Parathyroid adenoma (tissue), 2 donors: ENCODE data around the gene MAN2A2.
"Not testable (repeated sequence)": the region's sequence is repeated elsewhere in the genome, so short reads cannot be mapped to it uniquely, and the experiment has no call there.

ENCODE experiments used
- H2AFZ ChIP-seq: fragments of 300-600 bp; sonication (generic); one replicate; pipeline ENCODE4 v1.7.0; 2017; ENCODE audit warnings: antibody characterized with exemption, mild to moderate bottlenecking
- H3K27ac ChIP-seq: fragments of 300-600 bp; sonication (generic); one replicate; pipeline ENCODE4 v1.7.0; 2017
- H3K27me3 ChIP-seq: fragments of 300-600 bp; sonication (generic); one replicate; pipeline ENCODE4 v1.7.0; 2017; ENCODE audit warnings: low read length; ENCODE audit not compliant: control insufficient read depth, insufficient read depth
- H3K36me3 ChIP-seq: fragments of 300-600 bp; sonication (generic); one replicate; pipeline ENCODE4 v1.7.0; 2017; ENCODE audit warnings: low read length; ENCODE audit not compliant: control insufficient read depth, insufficient read depth
- H3K4me1 ChIP-seq: fragments of 300-600 bp; sonication (generic); one replicate; pipeline ENCODE4 v1.7.0; 2017; ENCODE audit warnings: control low read depth
- H3K4me2 ChIP-seq: fragments of 300-600 bp; sonication (generic); one replicate; pipeline ENCODE4 v1.7.0; 2017; ENCODE audit warnings: low read length
- H3K4me3 ChIP-seq: fragments of 300-600 bp; sonication (generic); one replicate; pipeline ENCODE4 v1.7.0; 2017; ENCODE audit warnings: low read depth, low read length
- H3K79me2 ChIP-seq: fragments of 300-600 bp; sonication (generic); one replicate; pipeline ENCODE4 v1.7.0; 2017; ENCODE audit warnings: control low read depth
- H3K9ac ChIP-seq: fragments of 300-600 bp; sonication (generic); one replicate; pipeline ENCODE4 v1.7.0; 2017; ENCODE audit warnings: mild to moderate bottlenecking
- H3K9me3 ChIP-seq: fragments of 300-600 bp; sonication (generic); one replicate; pipeline ENCODE4 v1.7.0; 2017; ENCODE audit warnings: low read length; ENCODE audit not compliant: control insufficient read depth
- CTCF ChIP-seq: fragments of 300-600 bp; sonication (generic); IDR thresholded peaks from one replicate; pipeline ENCODE4 v1.7.0; 2017; ENCODE audit warnings: antibody characterized with exemption, mild to moderate bottlenecking
- donor health status: primary hyperparathyroidism.

The MAN2A2 gene

GRCh38 chr15:90873488-90873997 is 29.6 kb upstream of the MAN2A2 start:
- no peaks in the 10 kb centered on the region for H3K27me3 ChIP-seq
- peak overlapping the region; percentile 12 for H3K4me2 ChIP-seq
- H3K4me1 ChIP-seq: peaks cover 13% of the 10 kb centered on the region
- H3K9me3 ChIP-seq: no peaks in the 10 kb centered on the region
- no peak overlapping the region for H3K9ac ChIP-seq
- H3K27ac ChIP-seq: no peak overlapping the region
- H3K79me2 ChIP-seq: no peaks in the 10 kb centered on the region
- TF ChIP-seq CTCF: no peak
- H3K36me3 ChIP-seq: no peaks in the 10 kb centered on the region
- no peak overlapping the region for H3K4me3 ChIP-seq
- H2AFZ ChIP-seq: no peak overlapping the region

GRCh38 chr15:90873998-90874605 is 29.0 kb upstream of the MAN2A2 start:
- no peak overlapping the region for H2AFZ ChIP-seq
- no peak for TF ChIP-seq CTCF
- no peaks in the 10 kb centered on the region for H3K27me3 ChIP-seq
- H3K36me3 ChIP-seq: no peaks in the 10 kb centered on the region
- H3K27ac ChIP-seq: no peak overlapping the region
- no peak overlapping the region for H3K9ac ChIP-seq
- H3K79me2 ChIP-seq: no peaks in the 10 kb centered on the region
- no peak overlapping the region for H3K4me3 ChIP-seq
- no peaks in the 10 kb centered on the region for H3K9me3 ChIP-seq
- peak overlapping the region; percentile 12 for H3K4me2 ChIP-seq
- peaks cover 13% of the 10 kb centered on the region for H3K4me1 ChIP-seq

DNA sequence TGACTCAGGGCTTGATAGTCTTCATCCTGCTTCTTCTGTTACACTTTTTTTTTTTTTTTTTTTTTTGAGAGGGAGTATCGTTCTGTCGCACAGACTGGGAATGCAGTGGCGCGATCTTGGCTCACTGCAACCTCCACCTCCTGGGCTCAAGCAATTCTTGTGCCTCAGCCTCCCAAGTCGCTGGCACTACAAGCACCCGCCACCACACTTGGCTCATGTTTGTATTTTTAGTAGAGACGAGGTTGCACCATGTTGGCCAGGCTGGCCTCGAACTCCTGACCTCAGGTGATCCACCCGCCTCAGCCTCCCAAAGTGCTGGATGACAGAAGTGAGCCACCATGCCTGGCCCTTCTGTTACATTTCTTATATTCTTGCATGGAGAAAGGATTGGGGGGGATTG is 28.1 kb upstream of the MAN2A2 start:
- not testable (repeated sequence) for H3K27me3 ChIP-seq, H3K27ac ChIP-seq, H3K9me3 ChIP-seq, H3K36me3 ChIP-seq, H3K4me2 ChIP-seq, H2AFZ ChIP-seq, H3K79me2 ChIP-seq, H3K9ac ChIP-seq, H3K4me3 ChIP-seq, H3K4me1 ChIP-seq

DNA sequence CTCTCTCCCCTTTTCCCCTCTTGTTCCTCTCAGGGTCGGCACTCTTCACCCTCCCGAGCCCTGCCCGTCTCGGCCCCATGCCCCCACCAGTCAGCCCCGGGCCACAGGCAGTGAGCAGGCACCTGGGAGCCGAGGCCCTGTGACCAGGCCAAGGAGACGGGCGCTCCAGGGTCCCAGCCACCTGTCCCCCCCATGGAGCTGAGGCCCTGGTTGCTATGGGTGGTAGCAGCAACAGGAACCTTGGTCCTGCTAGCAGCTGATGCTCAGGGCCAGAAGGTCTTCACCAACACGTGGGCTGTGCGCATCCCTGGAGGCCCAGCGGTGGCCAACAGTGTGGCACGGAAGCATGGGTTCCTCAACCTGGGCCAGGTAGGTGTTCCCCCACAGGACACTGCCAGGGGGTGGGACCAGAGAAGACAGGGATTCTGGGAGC is 27.5 kb upstream of the MAN2A2 start:
- Histone ChIP-seq H3K9ac (no peak overlapping the region), H3K4me1 (peaks cover 6% of the 10 kb centered on the region), H3K79me2 (no peaks in the 10 kb centered on the region), H3K4me3 (no peak overlapping the region), H3K27ac (no peak overlapping the region), H2AFZ (no peak overlapping the region), H3K27me3 (no peaks in the 10 kb centered on the region), H3K9me3 (no peaks in the 10 kb centered on the region), H3K36me3 (no peaks in the 10 kb centered on the region), H3K4me2 (no peak overlapping the region)
- no peak for TF ChIP-seq CTCF

- H2AFZ ChIP-seq: no peak overlapping the region
- TF ChIP-seq CTCF: no peak
- H3K9me3 ChIP-seq: no peaks in the 10 kb centered on the region
- H3K36me3 ChIP-seq: no peaks in the 10 kb centered on the region
- H3K79me2 ChIP-seq: no peaks in the 10 kb centered on the region
- H3K4me2 ChIP-seq: no peak overlapping the region
- H3K27me3 ChIP-seq: no peaks in the 10 kb centered on the region
- H3K9ac ChIP-seq: no peak overlapping the region
- H3K27ac ChIP-seq: no peak overlapping the region
- peaks cover 6% of the 10 kb centered on the region for H3K4me1 ChIP-seq
- H3K4me3 ChIP-seq: no peak overlapping the region
Observed at GRCh38 chr15:90876046-90876445, 27.1 kb upstream of the MAN2A2 start.
